HepG2 (cell line): ENCODE data around the gene GPR82. TPM values are rescaled to one million over a fixed set of nuclear protein-coding genes. Genes with fewer than 3 reads are reported as not detected.

ENCODE experiments used
- ATAC-seq: fragments of 200-7000 bp; cut with Tn5 transposase; 3 replicates; pipeline ENCODE4 v1.9.1; 2020; ENCODE audit warnings: mild to moderate bottlenecking, moderate library complexity
- BruUV-seq: library from RNA; stranded (reverse); fragments of 400-500 nt; replicated peaks from 2 replicates; lab custom pipeline; 2021; lab: Mats Ljungman, UMichigan
- CTCF ChIA-PET: fragments of 300-600 bp; formaldehyde crosslinking; extraction: SDS; loops from one replicate; lab custom pipeline; 2021; ENCODE audit warnings: low total read pairs, inconsistent platforms, low intra/inter-chr PET ratio; lab: Yijun Ruan, JAX
- POLR2A ChIA-PET: fragments of 350-600 bp; sonication (Branson Sonifier 250); formaldehyde crosslinking; loops from one replicate; lab custom pipeline; 2020; ENCODE audit warnings: antibody characterized with exemption, inconsistent platforms; lab: Yijun Ruan, JAX
- DNase-seq: peaks from one replicate; pipeline ENCODE4 v3.0.0-alpha.2; 2015; ENCODE audit warnings: low spot score
- FAIRE-seq: peaks from 3 replicates; lab custom pipeline; 2011; peaks lifted over from hg19 to GRCh38; lab: Jason Lieb, UNC
- H2AFZ ChIP-seq: one replicate; pipeline ENCODE4 v1.6.1; 2011; ENCODE audit warnings: low read length, inconsistent platforms
- H3K27ac ChIP-seq: fragments of 300-600 bp; 3 replicates; pipeline ENCODE4 v1.8.0; 2011; ENCODE audit warnings: mixed run types, mild to moderate bottlenecking, mixed read lengths, low read length, inconsistent platforms; ENCODE audit not compliant: insufficient read depth; ENCODE audit errors: extremely low read length
- H3K27me3 ChIP-seq, 2 experiments: fragments of 200-600 bp in 1 of 2; 2 replicates in 1 of 2; 3 replicates in 1 of 2; pipeline versions ENCODE4 v1.6.0 to v1.8.0; 2011; ENCODE audit warnings: low read length in 2 of 2, mild to moderate bottlenecking in 2 of 2, moderate library complexity in 2 of 2, inconsistent platforms in 1 of 2; ENCODE audit not compliant: insufficient read depth in 2 of 2, control insufficient read depth in 1 of 2
- H3K36me3 ChIP-seq, 2 experiments: fragments of 200-600 bp in 1 of 2; replicated peaks in 1 of 2; 2 replicates in 1 of 2; 3 replicates in 1 of 2; pipeline versions ENCODE4 v1.5.1 to v1.8.0; 2011; ENCODE audit warnings: low read length in 2 of 2, inconsistent platforms in 1 of 2; ENCODE audit not compliant: insufficient read depth in 2 of 2, control insufficient read depth in 1 of 2
- H3K4me1 ChIP-seq: 2 replicates; pipeline ENCODE4 v1.5.1; 2012; ENCODE audit warnings: low read length, inconsistent platforms; ENCODE audit not compliant: insufficient read depth
- H3K4me2 ChIP-seq: 2 replicates; pipeline ENCODE4 v1.6.0; 2011; ENCODE audit warnings: low read depth, low read length, inconsistent platforms
- H3K4me3 ChIP-seq, 3 experiments: fragments of 200-600 bp in 1 of 3; sonication (generic), shearing (Covaris generic) in 1 of 3; replicated peaks in 1 of 3; 2 replicates each; pipeline ENCODE4 v1.5.1; 2011 to 2016; ENCODE audit warnings: low read length in 3 of 3, inconsistent platforms in 2 of 3, low read depth in 2 of 3, mild to moderate bottlenecking in 2 of 3, control low read depth in 1 of 3, mixed read lengths in 1 of 3; ENCODE audit not compliant: insufficient read depth in 1 of 3
- H3K79me2 ChIP-seq: one replicate; pipeline ENCODE4 v1.6.1; 2011; ENCODE audit warnings: low read length, inconsistent platforms; ENCODE audit not compliant: insufficient read depth
- H3K9ac ChIP-seq: 2 replicates; pipeline ENCODE4 v1.6.0; 2011; ENCODE audit warnings: mild to moderate bottlenecking, low read depth, low read length, inconsistent platforms; ENCODE audit not compliant: insufficient read depth
- H3K9me3 ChIP-seq: 2 replicates; pipeline ENCODE4 v1.5.1; 2012; ENCODE audit warnings: mild to moderate bottlenecking, low read length
- H4K20me1 ChIP-seq: 2 replicates; pipeline ENCODE4 v1.6.0; 2011; ENCODE audit warnings: inconsistent platforms, mild to moderate bottlenecking, low read length, moderate library complexity; ENCODE audit not compliant: insufficient read depth
- CREM ChIP-seq, 2 experiments: sonication (generic) in 1 of 2; formaldehyde crosslinking in 1 of 2; IDR thresholded peaks; 2 replicates each; pipeline versions ENCODE4 v1.4.0 to v1.6.1; 2016 to 2020; ENCODE audit warnings: antibody characterized with exemption in 1 of 2, mild to moderate bottlenecking in 1 of 2, missing genetic modification reagents in 1 of 2
- DNMT1 ChIP-seq: sonication (generic); formaldehyde crosslinking; IDR thresholded peaks from 2 replicates; pipeline ENCODE4 v1.5.1; 2020; ENCODE audit warnings: mild to moderate bottlenecking, missing genetic modification reagents
- NCOA5 ChIP-seq: sonication (generic); formaldehyde crosslinking; IDR thresholded peaks from 2 replicates; pipeline ENCODE4 v1.4.0; 2020; ENCODE audit warnings: missing genetic modification reagents
- RCOR2 ChIP-seq: IDR thresholded peaks from 2 replicates; pipeline ENCODE4 v1.6.1; 2016; ENCODE audit warnings: missing biosample characterization, missing genetic modification reagents
- SMAD3 ChIP-seq: sonication (generic); formaldehyde crosslinking; IDR thresholded peaks from 2 replicates; pipeline ENCODE4 v1.4.0; 2020; ENCODE audit warnings: missing genetic modification reagents
- SRSF4 ChIP-seq: fragments of 200-400 bp; formaldehyde crosslinking; IDR thresholded peaks from one replicate; pipeline ENCODE4 v1.6.1; 2018; ENCODE audit warnings: mild to moderate bottlenecking, low read depth, low read length, moderate library complexity; ENCODE audit not compliant: poor library complexity, severe bottlenecking
- THAP11 ChIP-seq: IDR thresholded peaks from 2 replicates; pipeline ENCODE4 v1.6.1; 2016; ENCODE audit warnings: missing biosample characterization, missing genetic modification reagents
- ZFP36L1 ChIP-seq: sonication (generic); formaldehyde crosslinking; IDR thresholded peaks from 2 replicates; pipeline ENCODE4 v1.8.0; 2022; ENCODE audit warnings: mild to moderate bottlenecking, missing genetic modification reagents, moderate library complexity
- ZNF24 ChIP-seq: fragments of 450-650 bp; IDR thresholded peaks from 2 replicates; pipeline ENCODE4 v1.6.1; 2017; ENCODE audit warnings: antibody characterized with exemption, mild to moderate bottlenecking
- ZNF431 ChIP-seq: sonication (generic); formaldehyde crosslinking; IDR thresholded peaks from 2 replicates; pipeline ENCODE4 v1.9.0; 2022; ENCODE audit warnings: missing genetic modification reagents, low read depth, mild to moderate bottlenecking, borderline replicate concordance
- ZNF629 ChIP-seq: sonication (generic); formaldehyde crosslinking; conservative IDR thresholded peaks from 2 replicates; pipeline ENCODE4 v1.5.0; 2020; ENCODE audit warnings: missing genetic modification reagents
- WGBS: methylation state at CpG from one replicate; pipeline ENCODE4 v1.1.6; 2017; ENCODE audit warnings: low lambda C conversion rate; 5-methylcytosine and 5-hydroxymethylcytosine counted together
- in situ Hi-C: cut with HindIII; loops from 2 replicates; pipeline ENCODE4 v1.10.0; 2017; ENCODE audit warnings: low pct_unique_long_range_greater_than_20kb; ENCODE audit not compliant: extremely low pct_ligation_motif_present
- intact Hi-C: fragments of 100-400 bp; cut with micrococcal nuclease; formaldehyde crosslinking; loops from one replicate; pipeline ENCODE4 v1.10.0; 2022; ENCODE audit not compliant: unreplicated experiment
- polyA plus RNA-seq, 8 experiments: library from polyadenylated mRNA; depleted of rRNA in 3 of 8; stranded (reverse) in 7 of 8; unstranded in 1 of 8; fragments of >200 nt; fragmentation: Illumina TruSeq in 4 of 8; extraction: Trizol in 4 of 8; gene quantifications; 2 replicates each; pipeline versions ENCODE4 v1.2.1 to v1.2.3, GENCODE V29; 2011 to 2016; ENCODE audit warnings: low read depth in 4 of 8, missing spikeins in 1 of 8, mixed read lengths in 1 of 8; ENCODE audit not compliant: insufficient read depth in 1 of 8
- total RNA-seq, 5 experiments: library from RNA; depleted of rRNA; stranded (reverse); fragments of >200 nt; fragmentation: Illumina TruSeq; extraction: Trizol; gene quantifications; 2 replicates each; pipeline ENCODE4 v1.2.3, GENCODE V29; 2016; ENCODE audit warnings: low read depth in 1 of 5
- TF ChIP-seq, protein P1 (sequence below): sonication (generic); formaldehyde crosslinking; IDR thresholded peaks from 2 replicates; pipeline ENCODE4 v1.4.0; 2020; ENCODE audit warnings: missing genetic modification reagents
- TF ChIP-seq, protein P2 (sequence below): sonication (generic); formaldehyde crosslinking; IDR thresholded peaks from 2 replicates; pipeline ENCODE4 v1.4.0; 2020; ENCODE audit warnings: mild to moderate bottlenecking, missing genetic modification reagents
- TF ChIP-seq, protein P3 (sequence below): sonication (generic); formaldehyde crosslinking; IDR thresholded peaks from 2 replicates; pipeline ENCODE4 v1.4.0; 2020; ENCODE audit warnings: missing genetic modification reagents
- TF ChIP-seq, protein P4 (sequence below): sonication (generic); formaldehyde crosslinking; IDR thresholded peaks from 2 replicates; pipeline ENCODE4 v1.5.0; 2020; ENCODE audit warnings: missing genetic modification reagents

Gene GPR82
- total and polyA plus RNA-seq, 2 of the 13 experiments (the other 11 are each of a cell fraction or from before 2014, with no cell fraction given) = not detected

DNA sequence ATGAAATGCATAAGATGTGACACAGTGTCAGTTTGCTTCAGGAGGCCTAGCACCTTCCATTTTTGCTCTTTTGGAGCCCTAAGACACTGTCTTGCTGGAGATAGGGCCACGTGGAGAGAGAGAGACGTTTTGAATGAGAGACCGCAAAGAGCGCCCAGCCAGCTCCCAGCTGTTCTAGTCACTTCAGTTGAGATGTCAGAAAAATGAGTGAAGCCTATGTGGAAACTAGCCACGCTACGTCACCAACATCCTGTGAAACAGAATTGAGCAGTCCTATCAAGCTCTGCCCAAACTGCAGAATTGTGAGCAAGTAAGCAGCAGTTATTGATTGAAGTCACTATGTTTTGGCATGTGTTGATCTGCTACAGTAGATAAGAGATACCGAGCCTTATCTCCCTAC, 13.1 kb downstream of the GPR82 start:
- no peaks in the 10 kb centered on the region for H3K4me1 ChIP-seq
- H3K4me2 ChIP-seq = no peak overlapping the region
- no peaks in the 10 kb centered on the region for H3K9me3 ChIP-seq
- DNase-seq (no peak), ATAC-seq (no peak), FAIRE-seq (no peak)
- no TSS peak for BruUV-seq
- no peak overlapping the region for H3K4me3 ChIP-seq
- H3K79me2 ChIP-seq = no peaks in the 10 kb centered on the region
- no peak overlapping the region for H3K9ac ChIP-seq
- H3K36me3 ChIP-seq = no peaks in the 10 kb centered on the region
- H3K27ac ChIP-seq = no peak overlapping the region
- 96% methylated on average over 3 of the region's 7 CpGs for WGBS
- in situ Hi-C loops (no loop called here), intact Hi-C loops (no loop called here)
- no peaks in the 10 kb centered on the region for H3K27me3 ChIP-seq
- H2AFZ ChIP-seq = no peak overlapping the region
- H4K20me1 ChIP-seq = no peaks in the 10 kb centered on the region
- POLR2A ChIA-PET = no interaction called here
- CTCF ChIA-PET = no interaction called here
- no peak for TF ChIP-seq ZNF629 (CRISPR knock-in tag)
- TF ChIP-seq, protein P1, sequence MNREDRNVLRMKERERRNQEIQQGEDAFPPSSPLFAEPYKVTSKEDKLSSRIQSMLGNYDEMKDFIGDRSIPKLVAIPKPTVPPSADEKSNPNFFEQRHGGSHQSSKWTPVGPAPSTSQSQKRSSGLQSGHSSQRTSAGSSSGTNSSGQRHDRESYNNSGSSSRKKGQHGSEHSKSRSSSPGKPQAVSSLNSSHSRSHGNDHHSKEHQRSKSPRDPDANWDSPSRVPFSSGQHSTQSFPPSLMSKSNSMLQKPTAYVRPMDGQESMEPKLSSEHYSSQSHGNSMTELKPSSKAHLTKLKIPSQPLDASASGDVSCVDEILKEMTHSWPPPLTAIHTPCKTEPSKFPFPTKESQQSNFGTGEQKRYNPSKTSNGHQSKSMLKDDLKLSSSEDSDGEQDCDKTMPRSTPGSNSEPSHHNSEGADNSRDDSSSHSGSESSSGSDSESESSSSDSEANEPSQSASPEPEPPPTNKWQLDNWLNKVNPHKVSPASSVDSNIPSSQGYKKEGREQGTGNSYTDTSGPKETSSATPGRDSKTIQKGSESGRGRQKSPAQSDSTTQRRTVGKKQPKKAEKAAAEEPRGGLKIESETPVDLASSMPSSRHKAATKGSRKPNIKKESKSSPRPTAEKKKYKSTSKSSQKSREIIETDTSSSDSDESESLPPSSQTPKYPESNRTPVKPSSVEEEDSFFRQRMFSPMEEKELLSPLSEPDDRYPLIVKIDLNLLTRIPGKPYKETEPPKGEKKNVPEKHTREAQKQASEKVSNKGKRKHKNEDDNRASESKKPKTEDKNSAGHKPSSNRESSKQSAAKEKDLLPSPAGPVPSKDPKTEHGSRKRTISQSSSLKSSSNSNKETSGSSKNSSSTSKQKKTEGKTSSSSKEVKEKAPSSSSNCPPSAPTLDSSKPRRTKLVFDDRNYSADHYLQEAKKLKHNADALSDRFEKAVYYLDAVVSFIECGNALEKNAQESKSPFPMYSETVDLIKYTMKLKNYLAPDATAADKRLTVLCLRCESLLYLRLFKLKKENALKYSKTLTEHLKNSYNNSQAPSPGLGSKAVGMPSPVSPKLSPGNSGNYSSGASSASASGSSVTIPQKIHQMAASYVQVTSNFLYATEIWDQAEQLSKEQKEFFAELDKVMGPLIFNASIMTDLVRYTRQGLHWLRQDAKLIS (CRISPR knock-in tag) = no peak
- TF ChIP-seq CREM (IDR thresholded peaks at IDR 0.05) = no peak
- TF ChIP-seq CREM (CRISPR knock-in tag; IDR thresholded peaks at IDR 0.05) = no peak
- TF ChIP-seq ZNF24 = no peak
- no peak for TF ChIP-seq RCOR2 (CRISPR knock-in tag)
- TF ChIP-seq DNMT1 (CRISPR knock-in tag) = no peak
- TF ChIP-seq SRSF4 = no peak
- TF ChIP-seq ZNF431 (CRISPR knock-in tag) = no peak
- TF ChIP-seq SMAD3 (CRISPR knock-in tag) = no peak
- TF ChIP-seq, protein P2, sequence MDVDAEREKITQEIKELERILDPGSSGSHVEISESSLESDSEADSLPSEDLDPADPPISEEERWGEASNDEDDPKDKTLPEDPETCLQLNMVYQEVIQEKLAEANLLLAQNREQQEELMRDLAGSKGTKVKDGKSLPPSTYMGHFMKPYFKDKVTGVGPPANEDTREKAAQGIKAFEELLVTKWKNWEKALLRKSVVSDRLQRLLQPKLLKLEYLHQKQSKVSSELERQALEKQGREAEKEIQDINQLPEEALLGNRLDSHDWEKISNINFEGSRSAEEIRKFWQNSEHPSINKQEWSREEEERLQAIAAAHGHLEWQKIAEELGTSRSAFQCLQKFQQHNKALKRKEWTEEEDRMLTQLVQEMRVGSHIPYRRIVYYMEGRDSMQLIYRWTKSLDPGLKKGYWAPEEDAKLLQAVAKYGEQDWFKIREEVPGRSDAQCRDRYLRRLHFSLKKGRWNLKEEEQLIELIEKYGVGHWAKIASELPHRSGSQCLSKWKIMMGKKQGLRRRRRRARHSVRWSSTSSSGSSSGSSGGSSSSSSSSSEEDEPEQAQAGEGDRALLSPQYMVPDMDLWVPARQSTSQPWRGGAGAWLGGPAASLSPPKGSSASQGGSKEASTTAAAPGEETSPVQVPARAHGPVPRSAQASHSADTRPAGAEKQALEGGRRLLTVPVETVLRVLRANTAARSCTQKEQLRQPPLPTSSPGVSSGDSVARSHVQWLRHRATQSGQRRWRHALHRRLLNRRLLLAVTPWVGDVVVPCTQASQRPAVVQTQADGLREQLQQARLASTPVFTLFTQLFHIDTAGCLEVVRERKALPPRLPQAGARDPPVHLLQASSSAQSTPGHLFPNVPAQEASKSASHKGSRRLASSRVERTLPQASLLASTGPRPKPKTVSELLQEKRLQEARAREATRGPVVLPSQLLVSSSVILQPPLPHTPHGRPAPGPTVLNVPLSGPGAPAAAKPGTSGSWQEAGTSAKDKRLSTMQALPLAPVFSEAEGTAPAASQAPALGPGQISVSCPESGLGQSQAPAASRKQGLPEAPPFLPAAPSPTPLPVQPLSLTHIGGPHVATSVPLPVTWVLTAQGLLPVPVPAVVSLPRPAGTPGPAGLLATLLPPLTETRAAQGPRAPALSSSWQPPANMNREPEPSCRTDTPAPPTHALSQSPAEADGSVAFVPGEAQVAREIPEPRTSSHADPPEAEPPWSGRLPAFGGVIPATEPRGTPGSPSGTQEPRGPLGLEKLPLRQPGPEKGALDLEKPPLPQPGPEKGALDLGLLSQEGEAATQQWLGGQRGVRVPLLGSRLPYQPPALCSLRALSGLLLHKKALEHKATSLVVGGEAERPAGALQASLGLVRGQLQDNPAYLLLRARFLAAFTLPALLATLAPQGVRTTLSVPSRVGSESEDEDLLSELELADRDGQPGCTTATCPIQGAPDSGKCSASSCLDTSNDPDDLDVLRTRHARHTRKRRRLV (CRISPR knock-in tag) = no peak
- TF ChIP-seq NCOA5 (CRISPR knock-in tag) = no peak
- TF ChIP-seq, protein P3, sequence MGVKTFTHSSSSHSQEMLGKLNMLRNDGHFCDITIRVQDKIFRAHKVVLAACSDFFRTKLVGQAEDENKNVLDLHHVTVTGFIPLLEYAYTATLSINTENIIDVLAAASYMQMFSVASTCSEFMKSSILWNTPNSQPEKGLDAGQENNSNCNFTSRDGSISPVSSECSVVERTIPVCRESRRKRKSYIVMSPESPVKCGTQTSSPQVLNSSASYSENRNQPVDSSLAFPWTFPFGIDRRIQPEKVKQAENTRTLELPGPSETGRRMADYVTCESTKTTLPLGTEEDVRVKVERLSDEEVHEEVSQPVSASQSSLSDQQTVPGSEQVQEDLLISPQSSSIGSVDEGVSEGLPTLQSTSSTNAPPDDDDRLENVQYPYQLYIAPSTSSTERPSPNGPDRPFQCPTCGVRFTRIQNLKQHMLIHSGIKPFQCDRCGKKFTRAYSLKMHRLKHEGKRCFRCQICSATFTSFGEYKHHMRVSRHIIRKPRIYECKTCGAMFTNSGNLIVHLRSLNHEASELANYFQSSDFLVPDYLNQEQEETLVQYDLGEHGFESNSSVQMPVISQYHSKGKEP = no peak
- TF ChIP-seq ZFP36L1 (CRISPR knock-in tag) = no peak
- TF ChIP-seq, protein P4, sequence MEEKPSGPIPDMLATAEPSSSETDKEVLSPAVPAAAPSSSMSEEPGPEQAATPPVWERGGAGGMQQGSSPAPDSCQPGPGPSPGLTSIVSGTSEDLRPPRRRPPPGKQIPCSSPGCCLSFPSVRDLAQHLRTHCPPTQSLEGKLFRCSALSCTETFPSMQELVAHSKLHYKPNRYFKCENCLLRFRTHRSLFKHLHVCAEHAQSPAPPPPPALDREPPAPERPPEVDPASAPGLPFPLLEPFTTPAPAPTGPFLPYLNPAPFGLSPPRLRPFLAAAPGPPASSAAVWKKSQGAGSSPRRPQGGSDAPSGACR (CRISPR knock-in tag) = no peak
- TF ChIP-seq THAP11 (CRISPR knock-in tag) = no peak
